PFSK-1 (cell line): ENCODE measurements around the gene AOPEP.

ENCODE experiments used
- POLR2AphosphoS5 ChIP-seq: IDR thresholded peaks from 2 replicates; pipeline ENCODE4 v1.6.1; 2012; ENCODE audit warnings: low read depth, mild to moderate bottlenecking, control low read depth, low read length, moderate library complexity
- SIN3A ChIP-seq: IDR thresholded peaks from 2 replicates; pipeline ENCODE4 v1.6.1; 2012; ENCODE audit warnings: mild to moderate bottlenecking, low read length, moderate library complexity, borderline replicate concordance; ENCODE audit not compliant: insufficient read depth
- TF ChIP-seq, protein P1 (sequence below), 2 experiments: IDR thresholded peaks; 2 replicates each; pipeline versions ENCODE4 v1.6.1 to v1.8.0; 2011 to 2012; ENCODE audit warnings: low read depth in 2 of 2, low read length in 2 of 2, control low read depth in 1 of 2, inconsistent platforms in 1 of 2, mild to moderate bottlenecking in 1 of 2, moderate library complexity in 1 of 2; ENCODE audit not compliant: insufficient read depth in 1 of 2

DNA sequence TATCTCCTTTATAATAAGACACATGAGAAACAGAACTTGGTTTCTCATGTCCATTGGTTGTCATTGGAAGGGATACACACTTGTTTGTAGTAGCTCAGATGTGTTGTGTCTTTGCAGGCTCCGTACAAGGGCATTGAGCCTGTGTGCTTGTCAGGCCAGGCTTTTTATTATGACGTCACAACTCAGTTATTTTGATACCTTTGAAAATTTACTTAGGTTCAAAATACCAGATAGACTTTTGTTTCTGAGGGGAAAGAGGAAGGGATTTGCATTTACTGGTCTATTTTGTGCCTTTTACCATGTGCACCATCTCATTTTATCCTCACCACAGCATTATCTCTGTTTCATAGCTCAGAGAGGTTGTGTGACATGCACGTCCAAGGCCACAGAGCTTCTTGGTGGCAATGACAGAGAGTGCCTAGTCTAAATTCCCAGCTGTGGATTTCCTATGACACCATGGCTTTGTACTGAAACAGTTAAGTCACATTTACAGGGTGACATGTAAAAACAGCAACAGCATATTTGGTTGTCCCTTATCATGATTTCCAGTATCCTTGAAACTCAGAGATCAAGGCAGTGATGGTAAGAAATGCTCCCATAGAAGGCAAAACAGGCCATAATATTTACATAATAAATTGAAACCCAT is 268.7 kb downstream of the AOPEP start:
- no peak for TF ChIP-seq POLR2AphosphoS5
- TF ChIP-seq, protein P1, sequence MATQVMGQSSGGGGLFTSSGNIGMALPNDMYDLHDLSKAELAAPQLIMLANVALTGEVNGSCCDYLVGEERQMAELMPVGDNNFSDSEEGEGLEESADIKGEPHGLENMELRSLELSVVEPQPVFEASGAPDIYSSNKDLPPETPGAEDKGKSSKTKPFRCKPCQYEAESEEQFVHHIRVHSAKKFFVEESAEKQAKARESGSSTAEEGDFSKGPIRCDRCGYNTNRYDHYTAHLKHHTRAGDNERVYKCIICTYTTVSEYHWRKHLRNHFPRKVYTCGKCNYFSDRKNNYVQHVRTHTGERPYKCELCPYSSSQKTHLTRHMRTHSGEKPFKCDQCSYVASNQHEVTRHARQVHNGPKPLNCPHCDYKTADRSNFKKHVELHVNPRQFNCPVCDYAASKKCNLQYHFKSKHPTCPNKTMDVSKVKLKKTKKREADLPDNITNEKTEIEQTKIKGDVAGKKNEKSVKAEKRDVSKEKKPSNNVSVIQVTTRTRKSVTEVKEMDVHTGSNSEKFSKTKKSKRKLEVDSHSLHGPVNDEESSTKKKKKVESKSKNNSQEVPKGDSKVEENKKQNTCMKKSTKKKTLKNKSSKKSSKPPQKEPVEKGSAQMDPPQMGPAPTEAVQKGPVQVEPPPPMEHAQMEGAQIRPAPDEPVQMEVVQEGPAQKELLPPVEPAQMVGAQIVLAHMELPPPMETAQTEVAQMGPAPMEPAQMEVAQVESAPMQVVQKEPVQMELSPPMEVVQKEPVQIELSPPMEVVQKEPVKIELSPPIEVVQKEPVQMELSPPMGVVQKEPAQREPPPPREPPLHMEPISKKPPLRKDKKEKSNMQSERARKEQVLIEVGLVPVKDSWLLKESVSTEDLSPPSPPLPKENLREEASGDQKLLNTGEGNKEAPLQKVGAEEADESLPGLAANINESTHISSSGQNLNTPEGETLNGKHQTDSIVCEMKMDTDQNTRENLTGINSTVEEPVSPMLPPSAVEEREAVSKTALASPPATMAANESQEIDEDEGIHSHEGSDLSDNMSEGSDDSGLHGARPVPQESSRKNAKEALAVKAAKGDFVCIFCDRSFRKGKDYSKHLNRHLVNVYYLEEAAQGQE (IDR thresholded peaks at IDR 0.05; ENCODE audit: insufficient read depth in 1 of 2, low read depth in 2 of 2, low read length in 2 of 2): no peak
- TF ChIP-seq SIN3A: no peak
